Adrenal gland (tissue), 5 donors: ENCODE data around the gene MRPL34.

Experiments
- CTCF ChIP-seq, 6 experiments: fragments of 450-650 bp in 4 of 6; fragments of 200-600 bp in 2 of 6; sonication (generic) in 1 of 6; IDR thresholded peaks; 1 replicate in 5 of 6; 2 replicates in 1 of 6; pipeline versions ENCODE4 v1.5.1 to v1.8.0; 2016 to 2021; ENCODE audit warnings: antibody characterized with exemption in 6 of 6, mild to moderate bottlenecking in 2 of 6, moderate library complexity in 1 of 6
- POLR2A ChIP-seq, 2 donors: fragments of 450-650 bp; IDR thresholded peaks; one replicate each; pipeline ENCODE4 v1.6.1; 2017; ENCODE audit warnings: antibody characterized with exemption in 2 of 2, mild to moderate bottlenecking in 2 of 2, moderate library complexity in 1 of 2
- donor health status: DM: no; HTN: no; CAD: no.

GRCh38 chr19:17266975-17267788 lies 38.5 kb upstream of the MRPL34 start, which contains the start of gene BABAM1:
- TF ChIP-seq CTCF (IDR thresholded peaks at IDR 0.05) = no peak
- peak in 1 of 2 donors; percentile 35 for TF ChIP-seq POLR2A (IDR thresholded peaks at IDR 0.05)
